Brain microvascular endothelial cell (primary cell): Measurements from ENCODE around the gene BDKRB2.

Experiments used
- DNase-seq: peaks from one replicate; pipeline ENCODE4 v3.0.0-alpha.2; 2020
- H3K27ac ChIP-seq: fragments of 250-450 bp; sonication (Bioruptor Pico); 2 replicates; pipeline ENCODE4 v1.5.1; 2020; ENCODE audit warnings: mild to moderate bottlenecking, moderate library complexity
- H3K27me3 ChIP-seq: fragments of 250-450 bp; sonication (Bioruptor Pico); replicated peaks from 2 replicates; pipeline ENCODE4 v1.5.1; 2020; ENCODE audit warnings: mild to moderate bottlenecking
- H3K36me3 ChIP-seq: fragments of 250-450 bp; sonication (Bioruptor Pico); replicated peaks from 2 replicates; pipeline ENCODE4 v1.5.1; 2020; ENCODE audit warnings: mild to moderate bottlenecking
- H3K4me3 ChIP-seq: 2 replicates; pipeline ENCODE4 v1.5.1; 2011; ENCODE audit warnings: low read depth, mild to moderate bottlenecking, control low read depth, low read length, moderate library complexity
- CTCF ChIP-seq: IDR thresholded peaks from 2 replicates; pipeline ENCODE4 v1.5.1; 2011; ENCODE audit warnings: low read depth, mild to moderate bottlenecking, moderate library complexity, low read length, control low read depth, inconsistent platforms; ENCODE audit errors: missing control alignments
- in situ Hi-C: cut with HindIII; loops from 2 replicates; pipeline ENCODE4 v1.10.0; 2017; ENCODE audit warnings: low sequenced_read_pairs, low pct_ligation_motif_present

BDKRB2 gene

GRCh38 chr14:96269359-96269710 is 64.7 kb downstream of the BDKRB2 start:
- no peak for TF ChIP-seq CTCF
- Histone ChIP-seq H3K27ac (peak overlapping the region; percentile 26), H3K36me3 (no peaks in the 10 kb centered on the region), H3K4me3 (no peak overlapping the region), H3K27me3 (no peaks in the 10 kb centered on the region)
- in situ Hi-C loops, result no loop called here
- DNase-seq, result no peak

DNA sequence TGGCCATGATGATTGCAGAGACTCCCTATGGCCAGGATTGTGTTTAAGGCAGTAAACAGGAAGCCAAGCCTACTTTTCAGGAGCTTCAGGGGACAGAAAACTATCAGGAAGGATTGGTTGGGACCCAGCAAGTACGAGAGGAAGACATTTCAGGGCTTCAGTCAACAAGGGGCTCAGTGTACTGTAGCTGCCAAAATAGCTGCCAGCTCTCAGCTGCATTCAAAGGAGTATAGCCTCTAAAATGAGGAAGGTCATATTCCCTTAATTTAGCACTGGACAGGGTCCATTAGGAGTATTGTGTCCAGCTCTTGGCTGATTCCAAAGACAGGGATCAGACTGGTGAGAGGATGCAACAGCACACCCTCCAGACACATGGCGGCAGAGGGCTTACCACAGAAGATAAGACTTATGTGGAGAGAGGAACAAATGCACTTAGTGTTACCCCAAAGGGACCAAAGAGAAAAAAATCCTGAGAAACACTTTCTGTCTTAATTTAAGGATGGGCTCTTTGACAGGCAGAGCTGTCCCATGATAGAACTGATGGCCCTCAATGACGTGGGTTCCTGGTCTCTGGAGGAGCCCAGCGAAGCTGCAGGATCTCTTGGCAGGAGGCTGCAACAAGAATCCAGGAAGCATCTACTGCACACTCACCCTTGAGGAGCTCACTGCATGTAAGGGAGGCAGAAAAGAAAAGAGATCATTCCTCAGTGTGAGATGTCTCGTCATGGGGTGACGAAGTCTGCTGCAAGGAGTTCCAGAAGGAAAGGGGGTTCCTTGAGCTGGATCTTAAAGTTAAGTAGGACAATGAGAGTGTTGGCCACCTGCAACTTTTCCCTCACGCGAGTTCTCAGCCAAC is 66.2 kb downstream of the BDKRB2 start:
- H3K27ac ChIP-seq, result no peak overlapping the region
- no peak for TF ChIP-seq CTCF

GRCh38 chr14:96271421-96271762 is 66.8 kb downstream of the BDKRB2 start:
- in situ Hi-C loops, result no loop called here
- TF ChIP-seq CTCF, result no peak
- H3K27ac ChIP-seq, result no peak overlapping the region
- no peak for DNase-seq
- no peaks in the 10 kb centered on the region for H3K27me3 ChIP-seq
- H3K36me3 ChIP-seq, result no peaks in the 10 kb centered on the region
- H3K4me3 ChIP-seq, result no peak overlapping the region

More for the DNA sequence above, 66.2 kb downstream of the BDKRB2 start:
- no peak for DNase-seq
- in situ Hi-C loops, result no loop called here
- H3K4me3 ChIP-seq, result no peak overlapping the region
- H3K36me3 ChIP-seq, result no peaks in the 10 kb centered on the region
- H3K27me3 ChIP-seq, result no peaks in the 10 kb centered on the region

- in situ Hi-C loops, result no loop called here
Measured at GRCh38 chr14:96272777-96273473, 68.3 kb downstream of the BDKRB2 start.

DNA sequence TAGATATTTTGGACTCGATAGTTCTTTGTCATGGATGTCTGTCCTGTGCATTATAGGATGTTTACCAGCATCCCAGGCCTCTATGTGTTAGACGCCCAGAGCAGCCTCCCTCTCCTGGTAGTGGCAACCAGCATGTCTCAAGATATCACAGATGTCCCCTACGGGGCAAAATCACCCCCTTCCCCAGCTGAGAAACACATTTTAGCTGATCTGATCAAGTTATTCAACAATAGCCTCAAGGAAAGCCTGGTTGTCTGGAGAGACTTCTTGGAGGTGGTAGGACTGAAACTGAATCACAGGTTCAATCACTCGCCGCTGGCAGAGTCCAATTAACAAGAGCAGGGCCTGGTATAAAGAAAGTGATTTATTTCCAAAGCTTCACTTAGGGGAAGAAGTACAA is 69.0 kb downstream of the BDKRB2 start:
- Histone ChIP-seq H3K27ac (no peak overlapping the region), H3K27me3 (no peaks in the 10 kb centered on the region), H3K4me3 (no peak overlapping the region), H3K36me3 (no peaks in the 10 kb centered on the region)
- in situ Hi-C loops, result no loop called here
- TF ChIP-seq CTCF, result no peak
- no peak for DNase-seq

More at GRCh38 chr14:96272777-96273473, 68.3 kb downstream of the BDKRB2 start:
- TF ChIP-seq CTCF, result no peak
- H3K36me3 ChIP-seq, result no peaks in the 10 kb centered on the region
- H3K27ac ChIP-seq, result no peak overlapping the region
- H3K4me3 ChIP-seq, result no peak overlapping the region
- no peaks in the 10 kb centered on the region for H3K27me3 ChIP-seq
- DNase-seq, result no peak
